ENCODE data around the gene CACHD1.
"Not testable (repeated sequence)": the region's sequence is repeated elsewhere in the genome, so short reads cannot be mapped to it uniquely, and the experiment has no call there.

CACHD1 gene

GRCh38 chr1:64721576-64722145 lies 251.7 kb downstream of the CACHD1 start:
- TF ChIP-seq MYC (IDR thresholded peaks at IDR 0.05; ENCODE audit: low read depth, low read length) (no peak), CTCF (IDR thresholded peaks at IDR 0.05; ENCODE audit: low read depth, low read length) (no peak), POLR2A (IDR thresholded peaks at IDR 0.05; ENCODE audit: extremely low read depth, insufficient read length) (no peak), MAX (IDR thresholded peaks at IDR 0.05; ENCODE audit: low read depth, low read length) (no peak)
- DNase-seq (ENCODE audit: low read depth), result no peak
- H3K4me3 ChIP-seq (ENCODE audit: low read depth, low read length), result no peak overlapping the region

GRCh38 chr1:64727861-64728260 lies 257.9 kb downstream of the CACHD1 start:
- TF ChIP-seq MAX (IDR thresholded peaks at IDR 0.05; ENCODE audit: low read depth, low read length) (no peak), MYC (IDR thresholded peaks at IDR 0.05; ENCODE audit: low read depth, low read length) (no peak), POLR2A (IDR thresholded peaks at IDR 0.05; ENCODE audit: extremely low read depth, insufficient read length) (no peak), CTCF (IDR thresholded peaks at IDR 0.05; ENCODE audit: low read depth, low read length) (no peak)
- H3K4me3 ChIP-seq (ENCODE audit: low read depth, low read length), result no peak overlapping the region
- DNase-seq (ENCODE audit: low read depth), result no peak

- no peak for DNase-seq (ENCODE audit: low read depth)
- TF ChIP-seq CTCF (IDR thresholded peaks at IDR 0.05; ENCODE audit: low read depth, low read length) (no peak), MYC (IDR thresholded peaks at IDR 0.05; ENCODE audit: low read depth, low read length) (no peak), POLR2A (IDR thresholded peaks at IDR 0.05; ENCODE audit: extremely low read depth, insufficient read length) (no peak), MAX (IDR thresholded peaks at IDR 0.05; ENCODE audit: low read depth, low read length) (no peak)
- H3K4me3 ChIP-seq (ENCODE audit: low read depth, low read length), result no peak overlapping the region
These were observed 263.8 kb downstream of the CACHD1 start for GRCh38 chr1:64733581-64734286.

- H3K4me3 ChIP-seq (ENCODE audit: low read depth, low read length), result no peak overlapping the region
- DNase-seq (ENCODE audit: low read depth), result no peak
- TF ChIP-seq POLR2A (IDR thresholded peaks at IDR 0.05; ENCODE audit: extremely low read depth, insufficient read length) (no peak), MYC (IDR thresholded peaks at IDR 0.05; ENCODE audit: low read depth, low read length) (no peak), CTCF (IDR thresholded peaks at IDR 0.05; ENCODE audit: low read depth, low read length) (no peak), MAX (IDR thresholded peaks at IDR 0.05; ENCODE audit: low read depth, low read length) (no peak)
These were observed 264.3 kb downstream of the CACHD1 start for GRCh38 chr1:64734287-64734652.

GRCh38 chr1:64740687-64741086 lies 270.8 kb downstream of the CACHD1 start:
- DNase-seq (ENCODE audit: low read depth); H3K4me3 ChIP-seq (ENCODE audit: low read depth, low read length): not testable (repeated sequence)

Data from NB4 (cell line).